ENCODE results near the gene P3H4. TPM values are rescaled to one million over a fixed set of nuclear protein-coding genes. Genes with fewer than 3 reads are reported as not detected.

P3H4 gene
- total RNA-seq, 1 experiment from 2014 or later: 53.6 TPM

- no peak for DNase-seq (ENCODE audit: low spot score)
These were observed 40.2 kb downstream of the P3H4 start for GRCh38 chr17:41771389-41772206.

- no peak for DNase-seq (ENCODE audit: low spot score)
These were observed 41.8 kb downstream of the P3H4 start for GRCh38 chr17:41769985-41770384.

GRCh38 chr17:41769346-41769862, 42.3 kb downstream of the P3H4 start:
- no peak for DNase-seq (ENCODE audit: low spot score)

GRCh38 chr17:41768682-41769288, 43.0 kb downstream of the P3H4 start:
- no peak for DNase-seq (ENCODE audit: low spot score)

- no peak for DNase-seq (ENCODE audit: low spot score)
These were observed 44.3 kb downstream of the P3H4 start for GRCh38 chr17:41767324-41768042.

- no peak for DNase-seq (ENCODE audit: low spot score)
These were observed 45.6 kb downstream of the P3H4 start for GRCh38 chr17:41766135-41766534.

GRCh38 chr17:41763327-41763726, 48.4 kb downstream of the P3H4 start:
- DNase-seq (ENCODE audit: low spot score): no peak

GRCh38 chr17:41762841-41763240, 48.9 kb downstream of the P3H4 start:
- no peak for DNase-seq (ENCODE audit: low spot score)

GRCh38 chr17:41762391-41762790, 49.4 kb downstream of the P3H4 start:
- no peak for DNase-seq (ENCODE audit: low spot score)

GRCh38 chr17:41760878-41761277, 50.9 kb downstream of the P3H4 start:
- DNase-seq (ENCODE audit: low spot score): no peak

GRCh38 chr17:41758601-41759000, 53.1 kb downstream of the P3H4 start:
- DNase-seq (ENCODE audit: low spot score): no peak

GRCh38 chr17:41754066-41754465, 57.7 kb downstream of the P3H4 start:
- no peak for DNase-seq (ENCODE audit: low spot score)

Other genes with a start within 250 kb of the P3H4 start
- not detected in 2 replicates for gene KRT9, start 239.9 kb downstream of the P3H4 start, total RNA-seq (2014; rRNA removed; shearing (Covaris generic))
- not detected in 2 replicates for gene KRT14, start 225.1 kb downstream of the P3H4 start, total RNA-seq (2014; rRNA removed; shearing (Covaris generic))
- gene KRT16, start 199.2 kb downstream of the P3H4 start, total RNA-seq (2014; rRNA removed; shearing (Covaris generic)): 2.5 and 3.2 TPM in 2 replicates
- gene KRT17, start 187.4 kb downstream of the P3H4 start, total RNA-seq (2014; rRNA removed; shearing (Covaris generic)): 81.4 and 83.8 TPM in 2 replicates
- 86.6 and 90.0 TPM in 2 replicates for gene EIF1, start 123.1 kb downstream of the P3H4 start, total RNA-seq (2014; rRNA removed; shearing (Covaris generic))
- not detected in 2 replicates for gene GAST, start 99.6 kb downstream of the P3H4 start, total RNA-seq (2014; rRNA removed; shearing (Covaris generic))
- gene HAP1, start 77.3 kb downstream of the P3H4 start, total RNA-seq (2014; rRNA removed; shearing (Covaris generic)): 0.06 TPM in 1 of 2 replicates, not detected in the other
- gene JUP, start 25.2 kb downstream of the P3H4 start, total RNA-seq (2014; rRNA removed; shearing (Covaris generic)): 5.5 and 5.9 TPM in 2 replicates
- 90.7 and 91.9 TPM in 2 replicates for gene FKBP10, start 1.1 kb upstream of the P3H4 start, total RNA-seq (2014; rRNA removed; shearing (Covaris generic))
- 86.8 and 88.0 TPM in 2 replicates for gene NT5C3B, start 24.3 kb upstream of the P3H4 start, total RNA-seq (2014; rRNA removed; shearing (Covaris generic))
- gene KLHL10, start 25.9 kb upstream of the P3H4 start, total RNA-seq (2014; rRNA removed; shearing (Covaris generic)): not detected in 2 replicates
- gene KLHL11, start 53.5 kb upstream of the P3H4 start, total RNA-seq (2014; rRNA removed; shearing (Covaris generic)): 14.2 and 14.3 TPM in 2 replicates
- gene ACLY, start 107.0 kb upstream of the P3H4 start, total RNA-seq (2014; rRNA removed; shearing (Covaris generic)): 98.9 and 101 TPM in 2 replicates
- gene ODAD4, start 118.7 kb upstream of the P3H4 start, total RNA-seq (2014; rRNA removed; shearing (Covaris generic)): 1.2 and 1.4 TPM in 2 replicates
- 47.5 and 64.8 TPM in 2 replicates for gene CNP, start 154.8 kb upstream of the P3H4 start, total RNA-seq (2014; rRNA removed; shearing (Covaris generic))
- 86.7 and 109 TPM in 2 replicates for gene DNAJC7, start 205.5 kb upstream of the P3H4 start, total RNA-seq (2014; rRNA removed; shearing (Covaris generic))
- gene NKIRAS2, start 208.1 kb upstream of the P3H4 start, total RNA-seq (2014; rRNA removed; shearing (Covaris generic)): 23.9 and 36.9 TPM in 2 replicates
- 0.19 and 0.62 TPM in 2 replicates for gene C17orf113, start 238.7 kb upstream of the P3H4 start, total RNA-seq (2014; rRNA removed; shearing (Covaris generic))